GM18951 (cell line): Measurements from ENCODE around the gene PIGR.

Experiments
- POLR2A ChIP-seq: IDR thresholded peaks from 4 replicates; pipeline ENCODE4 v1.6.1; 2011; ENCODE audit warnings: mild to moderate bottlenecking; ENCODE audit not compliant: insufficient read length, insufficient read depth; ENCODE audit errors: extremely low read depth
- in situ Hi-C: fragments of 300-500 bp; cut with MboI; formaldehyde crosslinking; loops from one replicate; pipeline ENCODE4 v1.12.0; 2022; ENCODE audit warnings: low sequenced_read_pairs, mixed read lengths, inconsistent platforms; ENCODE audit not compliant: unreplicated experiment

Gene PIGR

GRCh38 chr1:206905295-206906164 lies 40.7 kb downstream of the PIGR start:
- in situ Hi-C loops = no loop called here
- no peak for TF ChIP-seq POLR2A

DNA sequence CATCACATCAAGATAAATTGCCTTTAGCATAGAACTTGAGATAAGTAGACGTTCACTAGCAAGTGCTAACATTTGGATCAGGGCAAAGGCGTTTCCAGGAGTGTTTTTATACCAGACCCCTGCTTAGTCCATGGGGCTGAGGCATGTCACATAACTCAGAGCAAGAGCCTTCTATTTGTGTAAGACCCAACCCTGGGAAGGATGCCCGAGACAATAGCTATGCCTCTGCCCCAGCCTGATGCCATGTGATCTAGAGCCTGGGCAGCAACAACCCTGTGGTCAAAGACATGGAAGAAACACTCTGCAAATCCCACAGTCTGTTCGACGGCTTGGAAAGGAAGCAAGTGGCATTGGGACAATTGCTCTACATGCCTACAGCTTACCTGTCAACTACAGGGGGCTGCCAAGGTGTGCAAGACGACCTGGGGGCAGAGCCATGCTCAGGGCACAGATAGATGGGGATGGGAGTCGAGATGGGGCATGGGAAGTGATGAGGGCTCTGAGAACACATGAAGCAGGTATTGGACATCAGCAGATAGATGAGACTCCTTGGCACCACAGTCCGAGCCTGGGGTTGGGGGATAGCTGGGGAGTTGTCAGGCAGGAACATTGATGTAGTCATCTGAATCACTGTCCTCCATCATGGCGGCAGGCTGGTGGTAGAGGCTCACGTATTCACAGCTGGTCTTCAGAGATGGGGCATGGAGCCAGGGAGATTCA lies 41.7 kb downstream of the PIGR start:
- no peak for TF ChIP-seq POLR2A
- in situ Hi-C loops = no loop called here

DNA sequence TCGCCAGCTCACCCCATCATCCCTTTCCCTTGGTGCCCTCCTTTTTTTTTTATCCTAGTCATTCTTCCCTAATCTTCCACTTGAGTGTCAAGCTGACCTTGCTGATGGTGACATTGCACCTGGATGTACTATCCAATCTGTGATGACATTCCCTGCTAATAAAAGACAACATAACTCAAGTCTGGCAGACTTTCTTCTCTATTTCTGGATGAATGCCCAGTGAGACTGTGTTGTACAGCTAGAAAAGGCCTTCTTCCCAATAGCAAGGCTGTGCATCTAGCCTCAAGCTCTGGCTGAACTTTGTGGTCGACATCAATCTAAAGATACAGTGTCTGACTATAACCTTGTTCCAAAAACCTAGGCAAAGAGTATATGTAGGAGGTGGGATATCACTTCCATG lies 42.6 kb downstream of the PIGR start:
- no peak for TF ChIP-seq POLR2A
- in situ Hi-C loops = no loop called here

DNA sequence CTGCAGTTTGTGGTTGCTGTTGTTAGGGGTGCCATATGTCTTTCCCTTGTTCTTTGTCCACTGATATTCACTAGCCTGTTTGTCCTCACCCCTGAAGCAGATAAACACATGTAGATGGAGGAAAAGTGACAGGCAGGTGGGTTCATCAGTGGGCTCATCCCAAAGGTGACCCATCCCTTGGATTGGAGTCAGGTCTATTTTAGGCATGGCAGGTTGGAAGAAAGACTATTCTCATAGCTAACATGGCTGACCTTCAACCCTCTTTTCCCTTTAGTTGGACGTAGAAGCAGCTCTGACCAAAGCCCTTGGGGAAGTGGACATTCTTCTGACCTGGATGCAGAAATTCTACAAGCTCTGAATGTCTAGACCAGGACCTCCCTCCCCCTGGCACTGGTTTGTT lies 43.6 kb downstream of the PIGR start:
- in situ Hi-C loops = no loop called here
- TF ChIP-seq POLR2A = no peak

GRCh38 chr1:206901944-206902343 lies 44.3 kb downstream of the PIGR start:
- no peak for TF ChIP-seq POLR2A
- in situ Hi-C loops = no loop called here

- in situ Hi-C loops = no loop called here
- TF ChIP-seq POLR2A = no peak
Measured at GRCh38 chr1:206900149-206900548, 46.1 kb downstream of the PIGR start.

- TF ChIP-seq POLR2A = no peak
- in situ Hi-C loops = no loop called here
Measured at GRCh38 chr1:206899717-206900116, 46.5 kb downstream of the PIGR start.

DNA sequence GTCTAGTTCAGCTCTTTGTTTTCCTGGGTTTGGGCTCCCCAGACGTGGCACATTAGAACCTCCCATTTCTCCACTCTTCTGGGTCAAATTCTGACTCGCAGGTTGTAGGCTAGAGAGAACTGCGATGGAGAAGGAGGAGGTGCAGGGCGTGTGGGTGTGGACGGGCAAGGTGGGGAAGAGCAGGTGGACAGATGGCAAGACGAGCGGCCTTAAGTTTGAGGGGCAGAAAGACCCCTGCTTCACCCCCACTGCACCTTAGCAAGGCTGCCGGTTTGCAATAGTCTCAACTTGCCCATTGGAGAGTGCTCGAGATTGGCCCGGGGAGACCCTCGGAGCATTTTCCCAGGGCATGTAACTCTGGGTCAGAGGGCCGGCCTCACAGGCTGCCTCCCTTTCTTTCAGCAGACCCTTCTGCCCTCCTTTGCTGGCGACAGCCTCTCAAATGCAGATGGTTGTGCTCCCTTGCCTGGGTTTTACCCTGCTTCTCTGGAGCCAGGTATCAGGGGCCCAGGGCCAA lies 47.3 kb downstream of the PIGR start:
- in situ Hi-C loops = no loop called here
- TF ChIP-seq POLR2A = no peak

GRCh38 chr1:206898089-206898914 lies 48.0 kb downstream of the PIGR start:
- no peak for TF ChIP-seq POLR2A

DNA sequence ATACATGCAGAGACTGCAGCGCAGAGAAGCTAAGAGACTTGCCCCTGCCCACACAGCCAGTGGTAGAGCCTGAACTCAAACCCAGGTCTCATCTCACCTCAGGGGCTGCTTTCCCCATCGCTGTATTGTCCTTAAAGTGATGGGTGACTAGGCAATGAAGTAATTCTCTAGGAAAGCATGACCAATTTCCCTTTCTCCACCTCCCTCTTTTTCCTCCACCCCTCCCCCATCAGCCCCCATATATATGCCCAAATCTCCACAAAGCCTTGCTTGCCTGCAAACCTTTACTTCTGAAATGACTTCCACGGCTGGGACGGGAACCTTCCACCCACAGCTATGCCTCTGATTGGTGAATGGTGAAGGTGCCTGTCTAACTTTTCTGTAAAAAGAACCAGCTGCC lies 49.1 kb downstream of the PIGR start, which contains the start of gene IL24:
Gene IL24 (plus strand): TSS at position 269 of the 400 bp plus-strand sequence. CDS start 390 bp downstream, outside the sequence.
- in situ Hi-C loops = no loop called here
- no peak for TF ChIP-seq POLR2A

More at GRCh38 chr1:206898089-206898914, 48.0 kb downstream of the PIGR start:
- in situ Hi-C loops = no loop called here

DNA sequence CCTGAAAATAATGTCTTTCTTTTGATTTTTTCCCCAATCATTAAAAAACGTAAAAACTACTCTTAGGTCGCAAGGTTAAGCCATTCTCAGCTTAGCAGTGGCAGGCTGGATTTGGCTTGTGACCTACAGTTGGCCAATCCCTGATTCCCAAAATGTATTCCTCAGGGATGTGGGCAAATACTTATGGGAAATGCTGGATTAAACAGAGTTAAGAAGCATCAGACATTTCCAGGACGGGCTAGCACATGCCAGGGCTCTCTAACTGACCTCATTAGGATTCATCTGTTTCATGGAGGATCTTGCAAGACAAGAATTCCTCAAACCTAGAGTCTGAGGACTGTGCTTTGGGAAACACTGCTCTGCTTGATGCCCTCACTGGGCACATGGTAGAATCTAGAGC lies 50.0 kb downstream of the PIGR start:
- TF ChIP-seq POLR2A = no peak
- in situ Hi-C loops = no loop called here

- in situ Hi-C loops = no loop called here
- no peak for TF ChIP-seq POLR2A
Measured at GRCh38 chr1:206895837-206896242, 50.4 kb downstream of the PIGR start.

- in situ Hi-C loops = no loop called here
Measured at GRCh38 chr1:206895325-206895724, 50.9 kb downstream of the PIGR start.

More at GRCh38 chr1:206895325-206895724, 50.9 kb downstream of the PIGR start:
- no peak for TF ChIP-seq POLR2A
